Adipocyte (in vitro differentiated cells): ENCODE data around the gene NELFCD.

Experiments used
- DNase-seq: peaks from one replicate; pipeline ENCODE4 v3.0.0-alpha.2; 2015; ENCODE audit warnings: low read depth
- H3K27me3 ChIP-seq: replicated peaks from 2 replicates; pipeline ENCODE4 v1.7.0; 2013; ENCODE audit warnings: mild to moderate bottlenecking, low read length, moderate library complexity; ENCODE audit not compliant: control insufficient read depth, insufficient read depth
- H3K36me3 ChIP-seq: 2 replicates; pipeline ENCODE4 v1.7.0; 2013; ENCODE audit warnings: low read length, mild to moderate bottlenecking, moderate library complexity; ENCODE audit not compliant: control insufficient read depth, insufficient read depth, severe bottlenecking
- H3K4me1 ChIP-seq: 2 replicates; pipeline ENCODE4 v1.7.0; 2013; ENCODE audit warnings: mild to moderate bottlenecking, low read length, moderate library complexity; ENCODE audit not compliant: control insufficient read depth, insufficient read depth
- H3K4me3 ChIP-seq: 2 replicates; pipeline ENCODE4 v1.7.0; 2013; ENCODE audit warnings: mild to moderate bottlenecking, low read length, moderate library complexity
- H3K9ac ChIP-seq: 2 replicates; pipeline ENCODE4 v1.7.0; 2013; ENCODE audit warnings: mild to moderate bottlenecking, low read length, moderate library complexity
- H3K9me3 ChIP-seq: 2 replicates; pipeline ENCODE4 v1.7.0; 2013; ENCODE audit warnings: mild to moderate bottlenecking, low read length, moderate library complexity; ENCODE audit not compliant: control insufficient read depth

Gene NELFCD

DNA sequence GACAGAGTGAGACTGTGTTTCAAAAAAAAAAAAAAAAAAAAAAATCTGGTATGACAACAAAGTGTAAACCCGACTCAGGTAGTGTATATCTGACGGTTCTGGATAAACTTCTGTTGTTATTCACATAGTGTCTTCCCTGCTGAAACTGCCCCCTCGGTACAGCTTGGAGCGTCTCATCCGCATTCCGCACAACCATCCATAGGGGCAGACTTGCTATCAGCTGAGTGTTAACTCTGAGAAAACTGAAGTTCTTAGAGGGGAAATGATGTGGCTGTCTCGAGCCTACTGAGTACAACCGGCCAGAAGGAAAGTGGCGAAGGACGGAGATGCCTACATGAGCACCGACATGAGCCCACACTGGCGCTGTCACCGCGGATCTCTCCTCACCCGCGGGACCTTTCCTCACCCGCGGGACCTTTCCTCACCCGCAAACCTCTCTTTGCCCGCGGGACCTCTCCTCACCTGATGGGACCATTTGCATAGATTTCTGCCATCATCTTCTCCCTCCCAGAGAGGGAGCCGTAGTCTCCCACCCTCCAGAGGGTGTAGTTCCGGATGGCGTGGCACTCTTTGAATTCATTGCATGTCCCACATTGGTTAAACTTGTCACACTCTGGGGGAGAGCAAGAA, 16.2 kb downstream of the NELFCD start:
- H3K36me3 ChIP-seq: peaks cover 72% of the 10 kb centered on the region
- H3K9ac ChIP-seq: no peak overlapping the region
- H3K27me3 ChIP-seq: no peaks in the 10 kb centered on the region
- H3K9me3 ChIP-seq: no peaks in the 10 kb centered on the region
- no peak for DNase-seq
- H3K4me3 ChIP-seq: no peak overlapping the region
- H3K4me1 ChIP-seq: no peaks in the 10 kb centered on the region

DNA sequence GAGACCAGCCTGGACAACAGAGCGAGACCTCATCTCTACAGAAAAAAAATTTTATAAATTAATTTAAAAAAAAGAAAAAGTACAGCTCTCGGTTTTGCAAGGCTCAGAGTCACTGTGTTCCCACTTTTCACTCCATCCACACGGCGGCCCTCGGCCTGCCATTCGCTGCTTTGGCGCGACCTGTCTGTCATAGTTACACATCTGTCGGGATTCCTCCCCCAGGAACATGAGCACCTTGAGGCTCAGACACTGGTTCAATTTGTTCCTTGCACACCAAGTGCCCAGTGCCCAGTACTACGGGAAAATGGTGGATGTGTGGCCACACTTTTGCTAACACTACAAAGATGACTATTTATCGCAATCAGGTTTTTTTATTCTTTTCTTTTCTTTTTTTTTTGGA, 17.6 kb downstream of the NELFCD start:
- Histone ChIP-seq H3K4me3 (no peak overlapping the region), H3K27me3 (no peaks in the 10 kb centered on the region), H3K36me3 (peaks cover 57% of the 10 kb centered on the region), H3K9ac (no peak overlapping the region), H3K4me1 (no peaks in the 10 kb centered on the region), H3K9me3 (no peaks in the 10 kb centered on the region)
- DNase-seq: no peak

- Histone ChIP-seq H3K4me1 (peaks cover 2% of the 10 kb centered on the region), H3K4me3 (no peak overlapping the region), H3K9ac (no peak overlapping the region), H3K27me3 (no peaks in the 10 kb centered on the region), H3K36me3 (peaks cover 41% of the 10 kb centered on the region), H3K9me3 (no peaks in the 10 kb centered on the region)
- DNase-seq: no peak
Observed at GRCh38 chr20:59000326-59000725, 19.3 kb downstream of the NELFCD start.

GRCh38 chr20:59001068-59001448, 20.0 kb downstream of the NELFCD start:
- Histone ChIP-seq H3K4me1 (peaks cover 10% of the 10 kb centered on the region), H3K27me3 (no peaks in the 10 kb centered on the region), H3K9me3 (no peaks in the 10 kb centered on the region), H3K4me3 (no peak overlapping the region), H3K36me3 (peaks cover 33% of the 10 kb centered on the region), H3K9ac (no peak overlapping the region)
- no peak for DNase-seq

DNA sequence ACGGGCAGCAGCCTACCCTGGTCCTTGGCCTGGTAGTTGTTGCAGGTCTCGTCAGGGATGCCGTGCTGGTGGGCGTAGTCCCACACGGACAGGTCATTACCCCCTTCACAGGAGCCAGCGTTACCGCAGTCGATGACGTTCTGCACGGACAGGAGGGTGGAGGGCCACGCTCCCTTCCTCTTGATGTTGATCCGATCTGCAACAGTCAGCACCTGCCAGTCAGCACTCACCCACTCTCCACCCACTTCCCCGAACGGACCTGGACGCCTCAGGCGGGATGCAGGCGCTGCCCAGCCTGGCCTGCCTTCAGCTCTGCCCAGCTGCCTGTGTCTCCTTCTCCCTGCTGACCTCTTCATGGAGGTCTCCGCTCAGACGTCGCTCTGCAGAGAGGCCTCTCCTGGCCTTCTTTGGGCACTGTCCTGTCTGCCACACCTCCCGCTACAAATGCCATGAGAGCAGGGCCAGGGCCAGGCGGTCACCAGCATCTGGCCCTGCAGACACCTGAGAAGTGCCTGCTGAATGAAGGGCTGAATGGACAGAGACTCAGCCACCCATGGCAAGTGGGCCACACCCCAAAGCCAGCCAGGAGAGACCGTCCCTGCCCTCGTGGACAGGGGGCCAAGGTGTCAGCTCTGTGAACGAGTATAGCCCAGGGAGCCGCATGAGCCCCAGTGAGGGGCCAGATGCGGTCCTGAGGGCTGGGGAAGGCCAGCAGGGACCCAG, 20.6 kb downstream of the NELFCD start:
- DNase-seq: no peak
- Histone ChIP-seq H3K4me3 (no peak overlapping the region), H3K27me3 (no peaks in the 10 kb centered on the region), H3K4me1 (peaks cover 15% of the 10 kb centered on the region), H3K9ac (no peak overlapping the region), H3K36me3 (peaks cover 28% of the 10 kb centered on the region), H3K9me3 (no peaks in the 10 kb centered on the region)

DNA sequence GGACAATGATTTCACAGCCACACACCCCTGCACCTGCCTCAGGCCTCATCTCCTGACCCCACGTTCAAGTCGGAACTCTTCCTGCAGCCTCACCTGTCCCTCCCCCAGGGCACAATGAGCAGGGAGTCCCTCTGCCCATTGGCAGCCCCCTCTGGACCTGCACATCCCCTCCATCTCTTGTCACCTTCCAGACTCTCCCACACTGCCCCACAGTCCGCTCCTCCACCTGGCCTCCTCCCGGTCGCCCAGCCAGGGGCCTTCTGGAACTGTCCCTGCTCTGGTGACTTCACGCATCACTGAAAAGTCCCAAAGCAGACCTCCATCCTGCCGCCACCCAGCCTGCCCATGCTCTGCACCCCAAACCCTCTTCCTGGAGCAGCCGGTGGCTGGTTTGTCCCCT, 21.3 kb downstream of the NELFCD start:
- DNase-seq: no peak
- Histone ChIP-seq H3K36me3 (peaks cover 20% of the 10 kb centered on the region), H3K4me1 (peaks cover 15% of the 10 kb centered on the region), H3K27me3 (no peaks in the 10 kb centered on the region), H3K9ac (no peak overlapping the region), H3K9me3 (no peaks in the 10 kb centered on the region), H3K4me3 (no peak overlapping the region)

- Histone ChIP-seq H3K36me3 (peaks cover 15% of the 10 kb centered on the region), H3K4me3 (no peak overlapping the region)
- no peak for DNase-seq
Observed at GRCh38 chr20:59002874-59003399, 21.9 kb downstream of the NELFCD start.

DNA sequence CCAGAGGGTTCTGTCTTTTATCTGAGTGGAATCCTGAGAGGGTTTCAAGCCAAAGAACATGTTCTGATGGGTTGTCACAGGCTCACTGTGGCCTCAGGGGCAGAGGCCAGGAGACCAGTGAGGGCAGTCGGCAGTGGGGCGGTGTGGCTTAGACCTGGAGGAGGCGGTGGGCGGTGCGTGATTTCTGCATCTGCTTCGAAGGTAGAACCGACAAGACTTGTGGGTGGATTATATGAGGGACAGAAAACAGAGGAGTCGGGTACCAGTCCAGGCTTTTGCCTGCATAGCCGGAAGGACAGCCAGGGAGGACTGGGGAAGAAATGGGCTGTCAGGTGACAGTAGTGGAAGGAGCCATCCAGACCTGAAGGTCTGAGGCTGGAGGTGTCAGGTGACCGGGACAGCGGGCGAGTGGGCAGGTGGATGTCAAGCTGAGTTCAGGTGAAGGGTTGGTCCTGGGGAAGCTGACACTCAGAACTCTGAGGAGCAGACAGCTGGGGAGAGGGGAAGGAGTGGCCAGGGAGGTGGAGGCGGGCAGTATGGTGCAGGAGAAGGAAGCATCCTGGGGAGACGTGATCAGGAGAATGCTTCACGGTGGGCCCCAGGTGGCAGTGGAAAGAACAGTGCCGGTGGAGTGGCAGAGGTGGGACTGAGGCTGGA, 22.9 kb downstream of the NELFCD start:
- peaks cover 12% of the 10 kb centered on the region for H3K36me3 ChIP-seq
- no peaks in the 10 kb centered on the region for H3K9me3 ChIP-seq
- H3K27me3 ChIP-seq: no peaks in the 10 kb centered on the region
- H3K4me1 ChIP-seq: peaks cover 15% of the 10 kb centered on the region
- H3K9ac ChIP-seq: no peak overlapping the region
- no peak for DNase-seq
- H3K4me3 ChIP-seq: no peak overlapping the region

More at GRCh38 chr20:59002874-59003399, 21.9 kb downstream of the NELFCD start:
- no peaks in the 10 kb centered on the region for H3K27me3 ChIP-seq
- peaks cover 15% of the 10 kb centered on the region for H3K4me1 ChIP-seq
- H3K9ac ChIP-seq: no peak overlapping the region
- no peaks in the 10 kb centered on the region for H3K9me3 ChIP-seq

DNA sequence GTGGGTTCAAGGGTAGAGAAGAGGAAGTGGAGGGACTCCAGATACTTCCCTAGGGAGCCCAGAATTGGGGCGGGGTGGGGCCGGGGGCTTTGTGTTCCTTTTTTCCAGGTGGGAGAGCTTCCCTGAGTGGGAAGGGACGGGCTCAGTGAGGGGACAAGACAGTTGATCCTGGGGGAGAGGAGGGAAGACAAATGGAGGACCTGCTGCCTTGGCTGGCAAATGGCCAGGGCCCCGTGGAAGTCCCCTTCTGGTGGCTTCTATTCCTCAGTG, 23.4 kb downstream of the NELFCD start:
- Histone ChIP-seq H3K9ac (no peak overlapping the region), H3K4me3 (no peak overlapping the region), H3K36me3 (peaks cover 8% of the 10 kb centered on the region), H3K9me3 (no peaks in the 10 kb centered on the region), H3K4me1 (peaks cover 15% of the 10 kb centered on the region), H3K27me3 (no peaks in the 10 kb centered on the region)
- DNase-seq: no peak

DNA sequence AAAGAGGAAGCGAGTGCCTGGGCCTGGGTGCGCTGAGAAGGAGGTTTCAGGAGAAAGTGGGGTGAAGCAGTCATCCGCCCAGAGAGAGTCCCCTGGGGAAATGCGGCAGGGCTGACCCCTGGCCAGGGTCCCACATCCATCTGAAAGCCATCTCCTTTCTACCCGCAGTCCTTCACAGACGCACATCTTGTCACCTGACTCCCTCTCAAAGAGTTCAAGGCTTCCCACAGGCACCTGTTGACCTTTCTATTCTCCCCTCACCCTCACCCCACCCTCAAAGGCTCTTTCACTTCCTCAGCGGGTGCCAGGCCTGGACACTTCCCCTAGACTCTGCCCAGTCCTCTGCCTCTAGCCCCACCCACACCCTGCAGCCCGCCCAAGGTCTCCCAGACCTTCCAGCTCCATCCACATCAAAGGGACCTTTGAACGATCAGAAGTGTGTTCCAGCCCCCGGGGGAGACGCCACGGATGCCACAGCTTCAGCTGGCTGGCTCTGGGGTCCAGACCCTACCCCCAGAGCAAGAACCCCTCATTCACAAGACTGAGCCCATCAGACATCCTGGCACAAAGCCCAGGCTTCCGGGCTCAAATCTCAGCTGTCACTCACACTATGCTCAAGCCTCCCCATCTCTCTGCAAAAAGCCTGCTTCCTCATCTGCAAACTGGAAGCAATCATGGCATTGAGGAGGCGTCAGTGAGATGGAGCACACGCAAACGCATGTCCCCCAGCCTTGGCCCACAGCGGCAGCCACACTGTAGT, 23.9 kb downstream of the NELFCD start:
- H3K36me3 ChIP-seq: peaks cover 7% of the 10 kb centered on the region
- peaks cover 15% of the 10 kb centered on the region for H3K4me1 ChIP-seq
- H3K4me3 ChIP-seq: peak overlapping the region; percentile 88
- H3K9ac ChIP-seq: no peak overlapping the region
- DNase-seq: no peak
- no peaks in the 10 kb centered on the region for H3K27me3 ChIP-seq
- H3K9me3 ChIP-seq: no peaks in the 10 kb centered on the region
